GM12875 (cell line): ENCODE data around the gene CCDC77.

ENCODE experiments used
- H3K4me3 ChIP-seq: one replicate; pipeline ENCODE4 v1.5.1; 2011; ENCODE audit warnings: low read depth, low read length, control low read depth
- CTCF ChIP-seq: IDR thresholded peaks from 2 replicates; pipeline ENCODE4 v1.5.1; 2011; ENCODE audit warnings: low read depth, mild to moderate bottlenecking, control low read depth, inconsistent platforms, low read length, moderate library complexity, borderline replicate concordance; ENCODE audit not compliant: insufficient read depth

CCDC77 gene

GRCh38 chr12:480831-481816 is 79.7 kb downstream of the CCDC77 start:
- no peak for TF ChIP-seq CTCF
- no peak overlapping the region for H3K4me3 ChIP-seq

- H3K4me3 ChIP-seq = no peak overlapping the region
- TF ChIP-seq CTCF = no peak
Measured at GRCh38 chr12:482061-482460, 80.6 kb downstream of the CCDC77 start.

DNA sequence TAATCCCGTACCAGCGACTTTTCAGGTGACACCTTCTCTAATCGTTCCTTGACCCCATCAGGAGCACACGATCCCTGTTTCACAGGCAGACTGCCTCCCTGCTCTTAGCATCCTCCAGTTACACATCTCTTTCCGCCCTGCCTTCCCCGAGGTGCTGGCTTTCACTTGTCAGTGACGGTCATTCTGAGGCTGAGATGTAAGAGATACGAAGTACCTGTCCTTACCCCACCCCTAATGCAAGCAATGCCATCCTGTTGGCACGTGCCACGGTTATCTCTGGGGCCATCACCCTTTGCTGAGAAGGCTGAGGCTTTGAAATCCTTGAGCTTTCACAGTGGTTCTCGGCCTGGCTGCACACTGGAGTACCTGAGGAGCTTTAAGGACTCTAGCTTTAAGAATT is 82.7 kb downstream of the CCDC77 start:
- no peak overlapping the region for H3K4me3 ChIP-seq
- TF ChIP-seq CTCF = no peak

DNA sequence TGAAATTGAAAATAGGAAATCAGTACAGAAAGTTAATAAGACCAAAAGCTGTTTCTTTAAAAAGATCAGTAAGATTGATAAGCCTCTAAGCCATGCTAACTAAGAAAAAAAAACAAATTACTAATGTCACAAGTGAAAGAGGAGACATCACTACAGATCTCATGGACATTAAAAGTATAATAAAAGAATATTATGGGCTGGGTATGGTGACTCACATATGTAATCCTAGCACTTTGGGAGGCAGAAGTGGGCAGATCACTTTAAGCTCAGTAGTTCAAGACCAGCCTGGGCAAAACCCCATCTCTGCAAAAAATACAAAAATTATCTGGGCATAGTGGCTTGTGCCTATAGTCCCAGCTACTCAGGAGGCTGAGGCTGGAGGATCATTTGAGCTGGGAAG is 88.8 kb downstream of the CCDC77 start:
- TF ChIP-seq CTCF = no peak
- no peak overlapping the region for H3K4me3 ChIP-seq
